ENCODE data around the gene NSMF. TPM values are rescaled to one million over a fixed set of nuclear protein-coding genes. Genes with fewer than 3 reads are reported as not detected.
"Not testable (repeated sequence)": the region's sequence is repeated elsewhere in the genome, so short reads cannot be mapped to it uniquely, and the experiment has no call there.

The NSMF gene
- total RNA-seq, 2 donors from 2014 or later = 65.4 to 65.9 TPM

DNA sequence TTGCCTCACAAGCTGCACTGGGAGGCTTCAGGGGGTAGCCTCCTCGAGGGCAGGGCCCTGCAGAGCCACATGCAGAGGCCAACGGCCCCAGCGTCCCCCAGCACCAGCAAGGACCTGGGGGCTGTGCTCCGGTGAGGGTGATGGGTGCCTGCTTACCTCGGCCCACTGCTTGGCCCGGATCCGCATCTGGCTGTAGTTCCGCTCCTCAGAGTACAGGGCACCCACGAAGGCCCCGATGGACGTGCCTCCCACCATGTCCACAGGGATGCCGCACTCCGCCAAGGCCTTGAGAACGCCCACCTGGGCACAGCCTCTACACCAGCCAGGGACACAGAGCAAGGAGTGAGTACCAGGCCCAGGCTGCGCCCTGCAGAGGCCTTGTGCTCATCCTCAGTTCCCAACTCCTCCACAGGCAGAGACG, 8.0 kb upstream of the NSMF start:
- WGBS, 2 donors = 91 to 92% methylated on average over 12 to 16 of the region's 16 CpGs

DNA sequence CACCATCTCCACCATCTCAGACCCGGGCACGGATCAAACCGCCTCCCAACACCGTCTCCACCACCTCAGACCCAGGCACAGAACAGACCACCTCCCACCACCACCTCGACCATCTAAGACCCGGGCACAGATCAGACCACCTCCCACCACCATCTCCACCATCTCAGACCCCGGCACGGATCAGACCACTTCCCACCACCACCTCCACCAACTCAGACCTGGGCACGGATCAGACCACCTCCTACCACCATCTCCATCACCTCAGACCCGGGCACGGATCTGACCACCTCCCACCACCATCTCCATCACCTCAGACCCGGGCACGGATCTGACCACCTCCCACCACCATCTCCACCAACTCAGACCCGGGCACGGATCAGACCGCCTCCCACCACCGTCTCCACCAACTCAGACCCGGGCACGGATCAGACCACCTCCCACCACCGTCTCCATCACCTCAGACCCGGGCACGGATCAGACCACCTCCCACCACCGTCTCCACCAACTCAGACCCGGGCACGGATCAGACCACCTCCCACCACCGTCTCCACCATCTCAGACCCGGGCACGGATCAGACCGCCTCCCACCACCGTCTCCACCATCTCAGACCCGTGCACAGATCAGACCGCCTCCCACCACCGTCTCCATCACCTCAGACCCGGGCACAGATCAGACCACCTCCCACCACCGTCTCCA, 7.4 kb upstream of the NSMF start:
- H3K27me3 ChIP-seq; H3K9me3 ChIP-seq; ATAC-seq; H3K36me3 ChIP-seq (replicated peaks in 1 of 2; ENCODE audit: insufficient read depth in 1 of 2, low read depth in 2 of 2); H3K4me1 ChIP-seq; H3K4me3 ChIP-seq; DNase-seq; intact Hi-C loops (cut with DNase I); H3K27ac ChIP-seq: not testable (repeated sequence)
- 82 to 88% methylated on average over 35 of the region's 35 CpGs for WGBS, 2 donors

More for the DNA sequence above, 8.0 kb upstream of the NSMF start:
- Histone ChIP-seq H3K4me1 (no peaks in the 10 kb centered on the region), H3K9me3 (no peaks in the 10 kb centered on the region), H3K27ac (no peak overlapping the region), H3K36me3 (replicated peaks in 1 of 2; ENCODE audit: insufficient read depth in 1 of 2, low read depth in 2 of 2) (no peaks in the 10 kb centered on the region), H3K27me3 (no peaks in the 10 kb centered on the region), H3K4me3 (no peak overlapping the region)
- intact Hi-C loops (cut with DNase I) = no loop called here
- ATAC-seq (no peak), DNase-seq (no peak)
- TF ChIP-seq, protein P1, sequence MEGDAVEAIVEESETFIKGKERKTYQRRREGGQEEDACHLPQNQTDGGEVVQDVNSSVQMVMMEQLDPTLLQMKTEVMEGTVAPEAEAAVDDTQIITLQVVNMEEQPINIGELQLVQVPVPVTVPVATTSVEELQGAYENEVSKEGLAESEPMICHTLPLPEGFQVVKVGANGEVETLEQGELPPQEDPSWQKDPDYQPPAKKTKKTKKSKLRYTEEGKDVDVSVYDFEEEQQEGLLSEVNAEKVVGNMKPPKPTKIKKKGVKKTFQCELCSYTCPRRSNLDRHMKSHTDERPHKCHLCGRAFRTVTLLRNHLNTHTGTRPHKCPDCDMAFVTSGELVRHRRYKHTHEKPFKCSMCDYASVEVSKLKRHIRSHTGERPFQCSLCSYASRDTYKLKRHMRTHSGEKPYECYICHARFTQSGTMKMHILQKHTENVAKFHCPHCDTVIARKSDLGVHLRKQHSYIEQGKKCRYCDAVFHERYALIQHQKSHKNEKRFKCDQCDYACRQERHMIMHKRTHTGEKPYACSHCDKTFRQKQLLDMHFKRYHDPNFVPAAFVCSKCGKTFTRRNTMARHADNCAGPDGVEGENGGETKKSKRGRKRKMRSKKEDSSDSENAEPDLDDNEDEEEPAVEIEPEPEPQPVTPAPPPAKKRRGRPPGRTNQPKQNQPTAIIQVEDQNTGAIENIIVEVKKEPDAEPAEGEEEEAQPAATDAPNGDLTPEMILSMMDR (IDR thresholded peaks at IDR 0.05) = no peak

DNA sequence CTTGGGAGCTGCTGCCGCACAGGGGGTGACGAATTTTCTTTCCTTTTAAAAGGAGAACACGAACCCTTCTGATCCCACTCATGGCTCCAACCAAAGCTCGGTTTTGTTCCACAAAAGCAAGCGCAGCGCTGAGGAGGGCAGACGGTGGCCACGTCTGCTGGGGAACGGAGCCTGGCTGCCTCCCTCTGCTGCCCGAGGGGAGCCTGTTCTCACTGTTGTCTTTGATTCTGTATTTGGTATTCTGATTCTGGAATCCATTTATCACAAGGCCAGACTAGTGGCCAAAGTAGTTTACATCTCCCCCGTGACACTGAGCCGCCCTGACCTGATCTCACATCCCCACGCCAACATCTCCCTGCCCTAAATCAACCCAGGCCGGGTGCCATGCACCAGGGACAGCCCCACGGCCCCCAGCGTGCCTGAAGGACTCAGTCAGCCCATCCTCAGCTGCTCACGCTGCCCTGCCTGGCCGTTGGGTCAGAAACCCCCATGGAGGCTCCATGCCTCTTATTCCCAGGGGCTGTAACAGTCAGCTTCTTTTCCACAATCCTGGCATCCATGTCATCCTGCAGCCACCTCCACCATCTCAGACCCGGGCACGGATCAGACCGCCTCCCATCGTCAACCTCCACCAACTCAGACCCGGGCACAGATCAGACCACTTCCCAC, 6.7 kb upstream of the NSMF start:
- Histone ChIP-seq H3K9me3 (no peaks in the 10 kb centered on the region), H3K27ac (no peak overlapping the region), H3K27me3 (no peaks in the 10 kb centered on the region), H3K36me3 (replicated peaks in 1 of 2; ENCODE audit: insufficient read depth in 1 of 2, low read depth in 2 of 2) (no peaks in the 10 kb centered on the region), H3K4me3 (no peak overlapping the region), H3K4me1 (no peaks in the 10 kb centered on the region)
- TF ChIP-seq POLR2A (IDR thresholded peaks at IDR 0.05) = no peak
- TF ChIP-seq, protein P1 (IDR thresholded peaks at IDR 0.05) = no peak
- DNase-seq = no peak
- ATAC-seq = no peak
- intact Hi-C loops (cut with DNase I) = no loop called here
- WGBS, 2 donors = 93 to 95% methylated on average over 19 to 23 of the region's 23 CpGs

DNA sequence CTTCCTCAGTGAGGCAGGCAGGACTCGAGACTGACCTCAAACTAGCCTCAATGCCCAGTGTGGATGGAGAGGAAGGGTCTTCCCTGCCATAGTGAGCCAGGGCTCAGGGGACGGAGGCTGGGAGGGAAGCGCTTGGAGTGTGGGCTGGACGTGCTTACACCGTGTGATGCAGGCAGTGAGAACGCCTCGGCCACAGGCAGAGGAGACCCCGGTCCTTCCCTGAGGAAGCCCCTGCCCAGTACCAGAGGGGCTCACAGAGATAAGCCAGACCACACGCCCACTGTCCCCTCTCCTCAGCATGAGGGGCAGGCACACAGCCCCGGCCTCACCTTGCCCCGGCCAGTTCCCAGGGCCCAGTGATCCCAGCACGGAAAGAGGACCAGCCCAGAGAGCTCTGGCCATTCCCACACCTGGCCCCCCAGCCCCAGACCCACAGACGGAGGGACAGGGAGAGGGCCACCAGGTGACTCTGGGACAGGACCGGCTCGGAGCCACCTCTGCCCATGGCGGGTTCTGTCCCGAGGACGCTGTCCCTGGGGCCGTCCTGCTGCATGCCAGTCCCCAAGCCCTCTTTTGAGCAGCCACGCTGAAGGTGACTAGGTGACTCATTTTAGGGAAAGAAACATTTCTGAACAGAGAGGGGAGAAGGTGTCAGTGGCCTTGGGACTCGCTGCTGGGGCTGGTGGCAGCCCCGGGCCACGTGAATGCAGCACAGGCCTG, 6.0 kb upstream of the NSMF start:
- H3K9me3 ChIP-seq = no peaks in the 10 kb centered on the region
- intact Hi-C loops (cut with DNase I) = no loop called here
- H3K4me1 ChIP-seq = peaks cover under 1% of the 10 kb centered on the region
- H3K27ac ChIP-seq = no peak overlapping the region
- no peak overlapping the region for H3K4me3 ChIP-seq
- H3K27me3 ChIP-seq = no peaks in the 10 kb centered on the region
- ATAC-seq (no peak), DNase-seq (no peak)
- no peaks in the 10 kb centered on the region for H3K36me3 ChIP-seq (replicated peaks in 1 of 2; ENCODE audit: insufficient read depth in 1 of 2, low read depth in 2 of 2)
- WGBS, 2 donors = 88 to 91% methylated on average over 20 to 23 of the region's 23 CpGs
- TF ChIP-seq POLR2A (IDR thresholded peaks at IDR 0.05) = no peak
- TF ChIP-seq, protein P1 (IDR thresholded peaks at IDR 0.05) = no peak

DNA sequence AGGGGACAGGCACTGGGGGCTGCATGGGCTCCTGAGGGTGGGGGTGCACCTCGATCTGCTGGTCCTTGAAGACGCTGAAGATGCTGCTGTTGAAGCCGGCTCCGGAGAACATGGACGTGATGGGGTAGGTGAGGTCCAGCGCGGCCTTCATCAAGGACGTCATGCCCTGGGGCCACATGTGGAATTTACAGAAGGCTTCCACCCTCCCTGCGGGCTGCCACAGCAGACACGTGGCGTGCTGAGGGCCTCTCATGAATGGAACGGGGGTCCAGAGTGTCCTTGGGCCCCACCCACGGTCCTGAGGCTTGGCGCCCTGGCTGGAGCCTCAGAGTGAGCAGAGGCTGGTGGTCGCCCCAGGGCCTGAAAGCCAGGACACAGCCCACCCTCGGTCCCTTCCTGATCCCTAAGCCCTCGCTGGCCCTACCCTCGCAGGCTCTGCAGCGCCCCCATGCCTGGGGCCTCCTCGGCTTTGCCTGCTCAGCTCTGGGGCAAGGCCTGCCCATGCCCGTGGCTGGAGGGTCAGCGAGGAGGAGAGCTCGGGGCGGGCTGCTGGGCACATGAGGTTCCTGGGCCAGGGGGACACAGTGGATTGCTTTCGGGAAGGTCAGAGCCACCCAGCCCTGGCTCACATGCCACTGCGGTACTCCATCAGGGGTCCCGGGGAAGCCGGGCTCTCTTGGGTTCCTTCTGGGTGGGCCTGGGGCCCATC, 5.3 kb upstream of the NSMF start:
- H3K27me3 ChIP-seq = no peaks in the 10 kb centered on the region
- TF ChIP-seq, protein P1 (IDR thresholded peaks at IDR 0.05) = no peak
- TF ChIP-seq POLR2A (IDR thresholded peaks at IDR 0.05) = no peak

More for the DNA sequence above, 5.3 kb upstream of the NSMF start:
- Histone ChIP-seq H3K27ac (no peak overlapping the region), H3K4me1 (peaks cover 7% of the 10 kb centered on the region), H3K36me3 (replicated peaks in 1 of 2; ENCODE audit: insufficient read depth in 1 of 2, low read depth in 2 of 2) (no peaks in the 10 kb centered on the region), H3K4me3 (no peak overlapping the region), H3K9me3 (no peaks in the 10 kb centered on the region)
- ATAC-seq (no peak), DNase-seq (no peak)
- 90 to 93% methylated on average over 4 to 28 of the region's 28 CpGs for WGBS, 2 donors
- intact Hi-C loops (cut with DNase I) = no loop called here

Measured in body of pancreas (tissue), 4 donors.